Heart left ventricle (tissue), 13 donors: ENCODE results near the gene TMC5.

Experiments
- CTCF ChIP-seq, 12 donors: fragments of 200-600 bp; sonication (generic) in 4 of 12; IDR thresholded peaks; one replicate each; pipeline versions ENCODE4 v1.5.0 to v1.8.0; 2018 to 2022; ENCODE audit warnings: antibody characterized with exemption in 12 of 12, mild to moderate bottlenecking in 5 of 12
- POLR2A ChIP-seq, 2 donors: fragments of 450-650 bp; IDR thresholded peaks; one replicate each; pipeline ENCODE4 v1.6.1; 2017; ENCODE audit warnings: antibody characterized with exemption in 2 of 2, mild to moderate bottlenecking in 2 of 2, moderate library complexity in 2 of 2
- donor health status: ischemic (EF 13 %, LVEDD 7.1; RV severe dilation, severe dysfunction).
- donor health status: DM: no; HTN: yes; CAD: no.
- donor health status: DM: no; HTN: no; CAD: no.
- donor health status: ischemic (EF 25% LVEDD 6.9; RV normal size, moderate dysfunction).
- donor health status: ischemic (EF 25% LVEDD 5.7; RV mildly dilated, moderate dysfunction).
- donor health status: ischemic (EF 35%, LVEDD 5.7; RV mildly dilated, moderate dysfunction).
- donor health status: nonischemic (EF 11% LVEDD 7.7; RV severe dilation, severe dysfunction).
- donor health status: DM: yes; HTN: yes; CAD: no.
- donor health status: PGD.
- donor health status: ischemic (EF 29% LVEDD 5.4; RV normal size, mild dysfunction).
- donor health status: nonischemic (EF 23%, LVEDD 6.1; RV moderate dilation, normal function).

GRCh38 chr16:19502395-19503131 lies 84.9 kb downstream of the TMC5 start:
- TF ChIP-seq POLR2A (IDR thresholded peaks at IDR 0.05) = no peak
- peak; percentile 55 to 79 (median 68) for TF ChIP-seq CTCF (IDR thresholded peaks at IDR 0.05)
